ENCODE results near the gene DISC1.

The DISC1 gene

DNA sequence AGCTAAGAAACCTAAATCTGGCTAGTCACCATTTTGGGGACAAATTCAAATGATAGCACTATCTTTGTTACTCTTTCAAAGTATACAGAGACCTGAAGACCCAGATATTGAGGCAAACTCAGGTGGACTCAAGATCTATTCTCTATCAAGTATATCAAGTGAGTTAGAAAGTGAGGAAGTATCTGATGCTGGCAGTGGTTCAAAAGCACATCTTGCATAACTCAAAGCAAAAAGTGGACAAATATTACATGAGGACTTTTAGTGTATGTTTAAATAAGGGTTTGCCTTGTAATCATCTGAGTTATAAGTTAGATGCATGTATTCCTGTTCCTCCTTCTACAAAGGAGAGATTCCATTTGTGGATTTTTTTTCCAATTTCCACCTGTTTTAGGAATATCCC is 338.4 kb downstream of the DISC1 start:
- peak in 1 of 2 experiments; percentile 55 for DNase-seq (ENCODE audit: low read depth in 1 of 2, low spot score in 1 of 2)
- no peak overlapping the region for H3K27ac ChIP-seq (replicated peaks)
- no peak overlapping the region for H3K4me3 ChIP-seq (replicated peaks; ENCODE audit: insufficient read depth, low read length)
- TF ChIP-seq SPI1 (IDR thresholded peaks at IDR 0.05; ENCODE audit: borderline replicate concordance, low read depth) = peak; percentile 52; the same call in 1 of the 2 replicates
- TF ChIP-seq, protein P1, sequence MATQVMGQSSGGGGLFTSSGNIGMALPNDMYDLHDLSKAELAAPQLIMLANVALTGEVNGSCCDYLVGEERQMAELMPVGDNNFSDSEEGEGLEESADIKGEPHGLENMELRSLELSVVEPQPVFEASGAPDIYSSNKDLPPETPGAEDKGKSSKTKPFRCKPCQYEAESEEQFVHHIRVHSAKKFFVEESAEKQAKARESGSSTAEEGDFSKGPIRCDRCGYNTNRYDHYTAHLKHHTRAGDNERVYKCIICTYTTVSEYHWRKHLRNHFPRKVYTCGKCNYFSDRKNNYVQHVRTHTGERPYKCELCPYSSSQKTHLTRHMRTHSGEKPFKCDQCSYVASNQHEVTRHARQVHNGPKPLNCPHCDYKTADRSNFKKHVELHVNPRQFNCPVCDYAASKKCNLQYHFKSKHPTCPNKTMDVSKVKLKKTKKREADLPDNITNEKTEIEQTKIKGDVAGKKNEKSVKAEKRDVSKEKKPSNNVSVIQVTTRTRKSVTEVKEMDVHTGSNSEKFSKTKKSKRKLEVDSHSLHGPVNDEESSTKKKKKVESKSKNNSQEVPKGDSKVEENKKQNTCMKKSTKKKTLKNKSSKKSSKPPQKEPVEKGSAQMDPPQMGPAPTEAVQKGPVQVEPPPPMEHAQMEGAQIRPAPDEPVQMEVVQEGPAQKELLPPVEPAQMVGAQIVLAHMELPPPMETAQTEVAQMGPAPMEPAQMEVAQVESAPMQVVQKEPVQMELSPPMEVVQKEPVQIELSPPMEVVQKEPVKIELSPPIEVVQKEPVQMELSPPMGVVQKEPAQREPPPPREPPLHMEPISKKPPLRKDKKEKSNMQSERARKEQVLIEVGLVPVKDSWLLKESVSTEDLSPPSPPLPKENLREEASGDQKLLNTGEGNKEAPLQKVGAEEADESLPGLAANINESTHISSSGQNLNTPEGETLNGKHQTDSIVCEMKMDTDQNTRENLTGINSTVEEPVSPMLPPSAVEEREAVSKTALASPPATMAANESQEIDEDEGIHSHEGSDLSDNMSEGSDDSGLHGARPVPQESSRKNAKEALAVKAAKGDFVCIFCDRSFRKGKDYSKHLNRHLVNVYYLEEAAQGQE (IDR thresholded peaks at IDR 0.05; ENCODE audit: insufficient replicate concordance, low read depth) = no peak
- no peaks in the 10 kb centered on the region for H3K27me3 ChIP-seq (ENCODE audit: insufficient read depth, poor library complexity, severe bottlenecking)

DNA sequence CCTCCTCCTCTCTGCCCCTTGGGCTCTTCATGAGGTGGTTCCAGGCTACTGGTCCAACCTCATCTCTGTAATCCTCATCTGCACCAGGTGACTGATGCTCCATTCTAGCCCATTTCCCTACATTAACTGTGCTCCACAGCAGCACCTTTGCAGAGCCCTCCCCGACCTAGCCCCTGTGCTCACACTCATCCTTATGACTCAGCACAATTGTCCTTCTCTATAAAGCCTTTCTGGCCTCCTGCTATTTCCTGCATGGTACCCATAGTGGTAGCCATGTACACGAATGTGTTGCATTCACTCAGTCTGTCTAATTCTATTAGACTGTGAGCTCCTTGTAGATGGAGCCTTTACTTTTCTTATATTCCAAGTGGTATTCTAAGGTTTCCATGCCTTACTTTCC is 339.0 kb downstream of the DISC1 start:
- DNase-seq (ENCODE audit: low read depth in 1 of 2, low spot score in 1 of 2) = no peak
- Histone ChIP-seq H3K27me3 (ENCODE audit: insufficient read depth, poor library complexity, severe bottlenecking) (no peaks in the 10 kb centered on the region), H3K27ac (replicated peaks) (no peak overlapping the region), H3K4me3 (replicated peaks; ENCODE audit: insufficient read depth, low read length) (no peak overlapping the region)
- TF ChIP-seq GABPA (IDR thresholded peaks at IDR 0.05; ENCODE audit: low read depth) (no peak), POLR2AphosphoS5 (IDR thresholded peaks at IDR 0.05; ENCODE audit: low read depth) (no peak), SPI1 (IDR thresholded peaks at IDR 0.05; ENCODE audit: borderline replicate concordance, low read depth) (no peak)
- TF ChIP-seq, protein P2, sequence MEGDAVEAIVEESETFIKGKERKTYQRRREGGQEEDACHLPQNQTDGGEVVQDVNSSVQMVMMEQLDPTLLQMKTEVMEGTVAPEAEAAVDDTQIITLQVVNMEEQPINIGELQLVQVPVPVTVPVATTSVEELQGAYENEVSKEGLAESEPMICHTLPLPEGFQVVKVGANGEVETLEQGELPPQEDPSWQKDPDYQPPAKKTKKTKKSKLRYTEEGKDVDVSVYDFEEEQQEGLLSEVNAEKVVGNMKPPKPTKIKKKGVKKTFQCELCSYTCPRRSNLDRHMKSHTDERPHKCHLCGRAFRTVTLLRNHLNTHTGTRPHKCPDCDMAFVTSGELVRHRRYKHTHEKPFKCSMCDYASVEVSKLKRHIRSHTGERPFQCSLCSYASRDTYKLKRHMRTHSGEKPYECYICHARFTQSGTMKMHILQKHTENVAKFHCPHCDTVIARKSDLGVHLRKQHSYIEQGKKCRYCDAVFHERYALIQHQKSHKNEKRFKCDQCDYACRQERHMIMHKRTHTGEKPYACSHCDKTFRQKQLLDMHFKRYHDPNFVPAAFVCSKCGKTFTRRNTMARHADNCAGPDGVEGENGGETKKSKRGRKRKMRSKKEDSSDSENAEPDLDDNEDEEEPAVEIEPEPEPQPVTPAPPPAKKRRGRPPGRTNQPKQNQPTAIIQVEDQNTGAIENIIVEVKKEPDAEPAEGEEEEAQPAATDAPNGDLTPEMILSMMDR (IDR thresholded peaks at IDR 0.05; ENCODE audit: insufficient read depth, low read length) = no peak
- TF ChIP-seq, protein P1 (IDR thresholded peaks at IDR 0.05; ENCODE audit: insufficient replicate concordance, low read depth) = no peak

DNA sequence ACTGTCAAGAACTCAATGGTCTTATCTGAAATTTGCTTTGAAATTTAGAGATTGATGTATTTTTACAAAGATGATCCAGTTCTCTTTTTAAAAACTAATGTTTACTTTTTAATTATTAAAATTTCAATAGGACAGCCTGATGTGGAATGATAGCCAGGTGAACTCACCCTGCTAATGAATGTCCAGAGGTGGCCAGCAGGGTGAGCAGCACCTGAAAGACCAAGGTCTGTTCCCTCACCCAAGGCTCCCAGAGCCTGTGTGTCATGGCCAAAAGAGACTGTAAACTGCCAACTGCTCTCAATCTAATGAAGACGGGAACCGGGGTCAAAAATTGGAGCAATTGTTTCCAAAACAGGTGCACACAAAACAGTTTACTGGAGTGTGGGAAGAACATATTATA is 340.4 kb downstream of the DISC1 start:
- H3K4me3 ChIP-seq (replicated peaks; ENCODE audit: insufficient read depth, low read length) = no peak overlapping the region
- TF ChIP-seq, protein P2 (IDR thresholded peaks at IDR 0.05; ENCODE audit: insufficient read depth, low read length) = no peak
- TF ChIP-seq, protein P1 (IDR thresholded peaks at IDR 0.05; ENCODE audit: insufficient replicate concordance, low read depth) = no peak
- TF ChIP-seq GABPA (IDR thresholded peaks at IDR 0.05; ENCODE audit: low read depth) = no peak
- no peak for TF ChIP-seq SPI1 (IDR thresholded peaks at IDR 0.05; ENCODE audit: borderline replicate concordance, low read depth)
- no peak for TF ChIP-seq POLR2AphosphoS5 (IDR thresholded peaks at IDR 0.05; ENCODE audit: low read depth)
- no peak overlapping the region for H3K27ac ChIP-seq (replicated peaks)
- no peak for DNase-seq (ENCODE audit: low read depth in 1 of 2, low spot score in 1 of 2)
- no peaks in the 10 kb centered on the region for H3K27me3 ChIP-seq (ENCODE audit: insufficient read depth, poor library complexity, severe bottlenecking)

Data from HL-60 (cell line).